Activated CD4-positive, alpha-beta T cell treated with anti-CD3 and anti-CD28 coated beads for 36 hours (primary cell): ENCODE data around the gene ARHGEF4. TPM values are rescaled to one million over a fixed set of nuclear protein-coding genes. Genes with fewer than 3 reads are reported as not detected.
A peak's percentile ranks its signal among the peaks of the same experiment; 100 is the strongest.

ENCODE experiments used
- ATAC-seq: fragments of 200-7000 bp; cut with Tn5 transposase; one replicate; pipeline ENCODE4 v1.10.0; 2021; ENCODE audit warnings: mild to moderate bottlenecking, moderate library complexity
- CTCF ChIA-PET: fragments of 350-600 bp; sonication (Branson Sonifier 250); formaldehyde crosslinking; loops from one replicate; lab custom pipeline; 2021; ENCODE audit warnings: antibody characterized with exemption; lab: Charles Lee
- POLR2A ChIA-PET: fragments of 350-600 bp; sonication (Branson Sonifier 250); formaldehyde crosslinking; loops from one replicate; lab custom pipeline; 2021; ENCODE audit warnings: antibody characterized with exemption, inconsistent platforms; lab: Charles Lee
- DNase-seq: peaks from one replicate; pipeline ENCODE4 v3.0.0-alpha.2; 2020
- H3K27ac Mint-ChIP-seq: one replicate; pipeline ENCODE4 v1.8.0; 2021; ENCODE audit warnings: mixed read lengths
- H3K27me3 Mint-ChIP-seq: one replicate; pipeline ENCODE4 v1.8.0; 2021; ENCODE audit warnings: mixed read lengths
- H3K36me3 Mint-ChIP-seq: one replicate; pipeline ENCODE4 v1.8.0; 2021; ENCODE audit warnings: low read depth, mixed read lengths
- H3K4me1 Mint-ChIP-seq: one replicate; pipeline ENCODE4 v1.8.0; 2021; ENCODE audit warnings: mixed read lengths
- H3K4me3 Mint-ChIP-seq: one replicate; pipeline ENCODE4 v1.8.0; 2021; ENCODE audit warnings: mild to moderate bottlenecking, moderate library complexity, mixed read lengths
- H3K9me3 Mint-ChIP-seq: one replicate; pipeline ENCODE4 v1.8.0; 2021; ENCODE audit warnings: low read depth, mixed read lengths
- intact Hi-C, 2 experiments: fragments of 100-400 bp; cut with DNase I in 1 of 2; cut with micrococcal nuclease in 1 of 2; formaldehyde crosslinking; loops; one replicate each; pipeline versions ENCODE4 v1.14.2 to v1.15.1; 2022 to 2024; cut with DNase I, micrococcal nuclease
- total RNA-seq, 2 experiments: library from RNA; stranded (reverse); gene quantifications; one replicate each; pipeline ENCODE4 v1.2.3, GENCODE V29; 2021

ARHGEF4 gene, protein sequence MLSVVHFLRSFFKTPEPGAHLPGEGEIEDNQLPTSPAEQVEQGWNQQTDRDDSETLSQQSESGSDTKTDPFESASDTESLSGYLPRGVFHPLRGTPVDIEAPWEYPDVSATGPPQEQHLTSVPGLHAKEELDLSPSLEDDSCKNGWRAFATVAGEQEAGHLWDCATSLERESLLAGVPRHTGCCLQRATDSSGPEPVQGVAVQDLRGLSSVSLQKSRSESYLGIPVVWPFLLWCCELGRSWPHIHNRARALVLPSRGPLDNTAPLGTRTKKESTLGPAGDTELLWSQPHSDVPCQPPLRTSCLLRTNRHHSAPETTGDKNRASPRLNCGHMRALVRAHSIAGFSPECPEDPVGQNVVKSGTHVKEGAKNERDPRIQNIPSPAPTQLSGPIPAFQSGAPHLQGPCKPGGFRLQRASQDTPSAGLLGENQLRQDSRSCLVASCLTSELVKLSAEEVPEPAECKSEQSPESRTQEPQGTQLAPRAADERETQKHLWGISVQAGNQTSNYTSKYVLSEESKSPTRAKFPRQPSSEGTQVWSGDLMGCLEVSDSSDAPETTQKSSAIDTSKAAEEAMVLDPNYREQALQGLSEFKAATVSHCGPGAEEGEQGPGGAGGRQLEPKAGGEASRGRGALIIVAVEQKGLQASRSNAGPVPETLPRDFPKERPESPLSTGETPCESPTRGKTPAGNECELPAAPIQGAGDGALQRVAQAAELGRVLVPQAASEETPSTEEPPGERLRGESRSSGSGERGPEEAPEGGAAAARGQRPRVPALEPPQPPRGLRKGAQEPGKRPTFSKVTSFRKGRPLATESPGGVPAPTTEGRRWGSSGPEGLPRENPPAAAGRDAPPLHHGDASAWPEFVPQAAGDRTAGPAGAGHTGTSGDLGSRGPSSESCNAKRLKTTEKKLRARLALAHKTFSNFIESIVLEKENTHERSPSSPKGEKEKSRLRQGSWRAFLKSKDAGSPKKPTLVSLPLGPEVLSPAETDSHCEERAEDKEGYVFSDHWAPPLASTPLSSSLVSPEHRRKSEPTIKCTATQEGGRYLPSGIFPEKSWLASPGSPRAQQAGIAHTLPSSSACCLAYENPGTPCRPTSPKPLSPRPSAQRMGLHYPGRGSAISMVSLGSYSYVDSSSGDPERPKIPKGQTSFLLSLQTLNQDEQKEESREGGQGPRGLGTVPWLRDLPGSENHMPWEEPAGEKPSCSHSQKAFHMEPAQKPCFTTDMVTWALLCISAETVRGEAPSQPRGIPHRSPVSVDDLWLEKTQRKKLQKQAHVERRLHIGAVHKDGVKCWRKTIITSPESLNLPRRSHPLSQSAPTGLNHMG (N-terminal part only)
- 1 to 10 TPM; 1.2 to 1.9 TPM for total RNA-seq

DNA sequence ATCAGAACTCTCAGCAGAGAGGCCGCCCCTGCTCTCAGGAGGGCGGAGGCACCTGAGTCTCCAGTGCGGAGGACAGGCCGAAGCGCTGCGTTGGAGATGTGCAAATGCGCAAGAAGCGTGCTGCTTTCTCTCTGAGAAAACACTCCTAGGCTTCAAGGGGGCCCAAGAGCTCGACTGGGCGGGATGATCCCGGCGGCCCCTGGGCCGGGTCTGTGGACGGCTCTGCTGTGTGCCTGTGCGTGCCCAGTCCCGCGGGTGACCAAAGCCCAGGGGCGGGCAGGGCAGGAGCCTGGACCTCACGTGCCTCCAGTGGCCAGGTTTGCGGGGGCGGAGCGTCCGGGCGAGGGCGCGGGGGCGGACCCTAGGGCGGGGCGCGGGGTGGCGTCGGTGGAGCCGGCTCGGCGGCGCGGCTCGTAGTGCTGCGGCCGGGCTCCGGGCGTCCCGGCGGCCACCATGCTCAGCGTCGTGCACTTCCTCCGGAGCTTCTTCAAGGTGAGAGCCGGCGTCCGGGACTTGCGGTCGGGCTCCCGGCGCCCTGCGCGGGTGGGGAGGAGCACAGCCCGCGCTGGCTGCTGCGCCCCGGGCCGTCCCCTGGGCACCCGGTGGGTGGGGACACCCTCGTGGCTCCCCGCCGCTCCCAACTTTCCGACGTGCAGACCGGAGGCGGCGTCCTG is at the start of gene ARHGEF4:
Gene ARHGEF4 (plus strand): TSS at position 414 of the 674 bp plus-strand sequence. CDS start 40 bp downstream, at position 454.
- DNase-seq (peak; percentile 48), ATAC-seq (peak; percentile 71)
- intact Hi-C loops, result loop anchor here (5.0 kb wide), 1 partner anchor 39 kb away; no protein-coding TSS in a partner anchor
- Mint-ChIP-seq H3K27me3 (peaks cover 42% of the 10 kb centered on the region), H3K27ac (no peak within 1 kb of the TSS), H3K36me3 (no peaks in the 10 kb centered on the region), H3K4me1 (no peaks in the 10 kb centered on the region), H3K4me3 (no peak within 1 kb of the TSS), H3K9me3 (no peaks in the 10 kb centered on the region)
- ChIA-PET POLR2A (no interaction called here), CTCF (no interaction called here)

- Mint-ChIP-seq H3K4me1 (no peaks in the 10 kb centered on the region), H3K27ac (no peak overlapping the region), H3K4me3 (no peak overlapping the region), H3K27me3 (peaks cover 5% of the 10 kb centered on the region), H3K36me3 (no peaks in the 10 kb centered on the region), H3K9me3 (no peaks in the 10 kb centered on the region)
- CTCF ChIA-PET, result no interaction called here
- intact Hi-C loops, result no loop called here
- no peak for ATAC-seq
- DNase-seq, result no peak
- POLR2A ChIA-PET, result no interaction called here
Observed at GRCh38 chr2:130787841-130788240, 48.9 kb upstream of the ARHGEF4 start.

DNA sequence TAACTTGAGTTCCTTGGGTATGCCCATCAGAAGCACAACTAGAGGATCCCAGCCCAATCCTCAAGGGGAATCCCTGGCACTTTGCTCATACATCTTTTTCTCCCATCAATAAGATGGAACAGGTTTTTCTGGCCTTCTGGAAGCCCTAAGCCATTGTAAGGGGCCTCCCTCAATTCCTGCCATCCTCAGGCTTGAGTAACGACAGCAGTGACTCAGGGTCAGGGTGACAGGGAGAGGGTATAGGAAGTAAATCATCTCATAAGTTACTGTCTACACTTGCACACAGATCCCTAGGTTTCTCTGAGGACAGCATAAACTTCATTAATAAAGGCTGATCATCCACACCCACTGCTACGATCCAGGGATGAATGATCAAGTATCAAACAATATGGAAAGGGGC is 46.4 kb upstream of the ARHGEF4 start:
- ChIA-PET CTCF (interaction anchor here (0.7 to 1.1 kb wide), 3 partner anchors 14 to 83 kb away, joined by 3 to 4 read pairs (median 3); no protein-coding TSS in a partner anchor), POLR2A (interaction anchor here (0.6 kb wide), 1 partner anchor 275 kb away, joined by 3 read pairs; no protein-coding TSS in a partner anchor)
- Mint-ChIP-seq H3K36me3 (no peaks in the 10 kb centered on the region), H3K27me3 (peaks cover 6% of the 10 kb centered on the region), H3K4me1 (no peaks in the 10 kb centered on the region), H3K27ac (no peak overlapping the region), H3K4me3 (no peak overlapping the region), H3K9me3 (no peaks in the 10 kb centered on the region)
- intact Hi-C loops, result no loop called here
- DNase-seq (no peak), ATAC-seq (no peak)

GRCh38 chr2:130790804-130791616 is 45.7 kb upstream of the ARHGEF4 start:
- no peak overlapping the region for H3K4me3 Mint-ChIP-seq
- CTCF ChIA-PET, result interaction anchor here (0.7 to 1.1 kb wide), 3 partner anchors 13 to 82 kb away, joined by 3 to 4 read pairs (median 3); no protein-coding TSS in a partner anchor
- peaks cover 5% of the 10 kb centered on the region for H3K27me3 Mint-ChIP-seq
- POLR2A ChIA-PET, result interaction anchor here (0.6 kb wide), 1 partner anchor 275 kb away, joined by 3 read pairs; no protein-coding TSS in a partner anchor
- H3K36me3 Mint-ChIP-seq, result no peaks in the 10 kb centered on the region
- DNase-seq (no peak), ATAC-seq (no peak)
- H3K9me3 Mint-ChIP-seq, result no peaks in the 10 kb centered on the region
- intact Hi-C loops, result no loop called here
- no peaks in the 10 kb centered on the region for H3K4me1 Mint-ChIP-seq
- no peak overlapping the region for H3K27ac Mint-ChIP-seq

- no peak overlapping the region for H3K27ac Mint-ChIP-seq
- ChIA-PET CTCF (no interaction called here), POLR2A (interaction anchor here (0.5 kb wide), 1 partner anchor 1139 kb away, joined by 3 read pairs; no protein-coding TSS in a partner anchor)
- ATAC-seq, result no peak
- no peaks in the 10 kb centered on the region for H3K9me3 Mint-ChIP-seq
- DNase-seq, result no peak
- no peaks in the 10 kb centered on the region for H3K4me1 Mint-ChIP-seq
- H3K4me3 Mint-ChIP-seq, result no peak overlapping the region
- intact Hi-C loops, result no loop called here
- H3K36me3 Mint-ChIP-seq, result no peaks in the 10 kb centered on the region
- H3K27me3 Mint-ChIP-seq, result peaks cover 5% of the 10 kb centered on the region
Observed at GRCh38 chr2:130791617-130791939, 45.1 kb upstream of the ARHGEF4 start.

DNA sequence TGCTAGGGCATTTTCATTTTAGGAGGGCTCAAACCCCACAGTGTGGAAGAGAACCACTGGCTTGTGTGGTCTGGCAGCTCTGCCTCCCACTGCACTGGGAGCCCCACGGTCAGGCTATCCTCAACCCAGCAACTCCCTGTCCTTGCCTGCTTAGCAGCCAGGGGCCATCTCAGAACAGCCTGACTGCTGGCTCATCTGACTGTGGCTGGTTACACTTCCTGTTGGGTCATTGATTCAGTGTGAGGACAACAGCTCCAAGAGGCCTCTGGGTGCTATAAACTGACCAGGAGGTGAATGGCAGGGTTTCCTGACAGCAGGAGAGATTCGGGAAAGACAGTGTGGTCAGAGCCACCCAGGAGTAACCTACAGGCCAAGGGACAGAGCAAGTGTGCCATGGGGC is 41.3 kb upstream of the ARHGEF4 start:
- no peaks in the 10 kb centered on the region for H3K36me3 Mint-ChIP-seq

GRCh38 chr2:130796290-130796689 is 40.4 kb upstream of the ARHGEF4 start:
- Mint-ChIP-seq H3K27me3 (peaks cover 3% of the 10 kb centered on the region), H3K36me3 (no peaks in the 10 kb centered on the region), H3K4me1 (peaks cover 3% of the 10 kb centered on the region), H3K4me3 (no peak overlapping the region), H3K9me3 (no peaks in the 10 kb centered on the region), H3K27ac (no peak overlapping the region)
- ChIA-PET CTCF (interaction anchor here (0.9 to 6.2 kb wide), 4 partner anchors 77 to 169 kb away, joined by 3 to 156 read pairs (median 8); no protein-coding TSS in a partner anchor), POLR2A (no interaction called here)
- intact Hi-C loops, result loop anchor here (5.0 kb wide), 2 partner anchors 41 to 296 kb away; partner anchors contain the start of genes ARHGEF4 (in 2 of the 2) and FAM168B (in 1 of the 2)
- DNase-seq, result no peak
- no peak for ATAC-seq

More for the DNA sequence above, 41.3 kb upstream of the ARHGEF4 start:
- peaks cover 3% of the 10 kb centered on the region for H3K27me3 Mint-ChIP-seq
- CTCF ChIA-PET, result interaction anchor here (0.9 to 6.2 kb wide), 4 partner anchors 78 to 127 kb away, joined by 3 to 156 read pairs (median 4); no protein-coding TSS in a partner anchor
- POLR2A ChIA-PET, result no interaction called here
- no peak for ATAC-seq
- intact Hi-C loops, result loop anchor here (5.0 kb wide), 2 partner anchors 42 to 297 kb away; partner anchors contain the start of genes ARHGEF4 (in 2 of the 2) and FAM168B (in 1 of the 2)
- DNase-seq, result no peak
- H3K27ac Mint-ChIP-seq, result no peak overlapping the region
- H3K9me3 Mint-ChIP-seq, result no peaks in the 10 kb centered on the region
- no peak overlapping the region for H3K4me3 Mint-ChIP-seq
- peaks cover 3% of the 10 kb centered on the region for H3K4me1 Mint-ChIP-seq

DNA sequence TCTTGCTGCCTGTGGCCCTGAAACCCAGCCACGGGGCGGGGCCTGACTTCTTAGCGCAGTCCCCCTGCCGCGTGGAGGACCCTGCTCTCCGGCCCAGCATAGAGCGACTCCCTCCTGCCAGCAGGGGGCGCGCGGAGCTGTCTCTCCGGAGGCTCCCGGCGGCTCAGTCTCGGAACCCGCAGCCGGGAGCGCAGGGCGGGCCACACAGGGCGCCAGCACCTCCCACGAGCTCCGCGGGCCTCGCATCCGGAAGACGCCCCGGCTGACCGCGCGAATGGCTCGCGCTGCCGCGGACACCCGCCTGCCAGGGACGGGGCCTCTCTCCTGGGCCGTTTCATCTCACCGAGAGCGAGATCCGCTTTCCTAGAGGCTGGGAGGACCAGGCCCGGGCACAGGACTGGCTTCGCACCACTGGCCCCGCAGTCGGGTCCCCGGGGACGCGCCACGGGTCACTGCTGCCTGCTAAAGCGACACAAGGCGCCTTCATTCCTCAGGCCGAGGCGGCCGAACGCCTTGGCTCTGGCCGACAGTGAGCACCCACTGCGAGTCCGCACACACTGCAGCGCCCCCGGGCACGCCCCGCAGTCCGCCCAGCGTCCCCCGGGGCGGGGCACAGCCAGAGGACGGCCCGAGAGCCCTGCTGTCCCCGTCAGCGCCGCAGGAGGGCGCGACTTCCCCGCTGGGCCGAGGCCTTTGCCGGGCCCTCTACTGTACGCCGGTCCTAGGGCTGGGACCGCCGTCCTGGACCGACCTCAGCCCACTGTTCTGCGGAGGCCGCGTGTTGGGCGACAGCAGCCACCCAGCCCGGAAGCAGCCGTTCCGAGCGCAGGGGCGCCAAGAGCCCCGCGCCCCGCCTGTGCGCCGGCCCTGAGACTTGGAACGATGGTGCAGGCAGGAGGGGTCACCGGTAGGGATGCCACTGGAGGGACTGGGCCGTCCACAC is 39.0 kb upstream of the ARHGEF4 start:
- Mint-ChIP-seq H3K27ac (no peak overlapping the region), H3K4me3 (peak overlapping the region; percentile 62), H3K4me1 (peaks cover 3% of the 10 kb centered on the region), H3K9me3 (no peaks in the 10 kb centered on the region), H3K27me3 (peaks cover 3% of the 10 kb centered on the region), H3K36me3 (no peaks in the 10 kb centered on the region)
- ATAC-seq (peak; percentile 92), DNase-seq (peak; percentile 96)
- ChIA-PET POLR2A (interaction anchor here (0.9 to 1.0 kb wide), 2 partner anchors 23 to 27 kb away, joined by 3 to 6 read pairs; no protein-coding TSS in a partner anchor), CTCF (interaction anchor here (0.5 to 6.2 kb wide), 40 partner anchors 9 to 1005 kb away, joined by 3 to 156 read pairs (median 4); no protein-coding TSS in a partner anchor)
- intact Hi-C loops, result loop anchor here (1.0 to 5.0 kb wide), 8 partner anchors 27 to 296 kb away; partner anchors contain the start of genes ARHGEF4 (in 2 of the 2) and FAM168B (in 2 of the 2)
